ENCODE results near the gene KCNMA1.

Gene KCNMA1

GRCh38 chr10:77436257-77436975 is 201.2 kb downstream of the KCNMA1 start:
- no peak overlapping the region for H3K27ac ChIP-seq (ENCODE audit: low read length, poor library complexity, severe bottlenecking)
- peak overlapping the region in 1 of 2 experiments; percentile 30 for H3K18ac ChIP-seq (ENCODE audit: low read depth in 1 of 2, low read length in 2 of 2)
- no peak overlapping the region for H4K91ac ChIP-seq (ENCODE audit: low read length)
- H3K9me3 ChIP-seq (ENCODE audit: control insufficient read depth, low read length): no peaks in the 10 kb centered on the region
- no peak overlapping the region for H4K8ac ChIP-seq (ENCODE audit: low read length)
- peaks cover 15% of the 10 kb centered on the region for H3K79me1 ChIP-seq (replicated peaks; ENCODE audit: low read length, poor library complexity, severe bottlenecking)
- H2AFZ ChIP-seq (ENCODE audit: low read depth, low read length): no peak overlapping the region
- no peak overlapping the region for H3K23ac ChIP-seq (ENCODE audit: low read length in 2 of 2)
- peaks cover 0 to 3% of the 10 kb centered on the region in 2 experiments for H3K36me3 ChIP-seq (ENCODE audit: control insufficient read depth in 1 of 2, insufficient read depth in 2 of 2, low read depth in 1 of 2, low read length in 2 of 2)
- no peak overlapping the region for H2BK12ac ChIP-seq (ENCODE audit: low read length in 2 of 2)
- no peak overlapping the region for H2BK5ac ChIP-seq (ENCODE audit: low read depth, low read length, poor library complexity, severe bottlenecking)
- no peaks in the 10 kb centered on the region for H3K27me3 ChIP-seq (ENCODE audit: control insufficient read depth in 1 of 2, insufficient read depth in 1 of 2, low read length in 2 of 2)
- H2BK120ac ChIP-seq (ENCODE audit: low read depth, low read length): no peak overlapping the region
- no peak overlapping the region for H2BK15ac ChIP-seq (ENCODE audit: low read depth, poor library complexity, severe bottlenecking)
- no peak overlapping the region for H3K4me2 ChIP-seq (ENCODE audit: low read length, poor library complexity, severe bottlenecking)
- no peak overlapping the region for H3K14ac ChIP-seq (ENCODE audit: low read length in 2 of 2)
- no peak overlapping the region for H3K4ac ChIP-seq (ENCODE audit: low read depth in 1 of 2, low read length in 2 of 2)
- WGBS: no CpG with 5 or more reads among the region's 3 CpGs
- H2AK5ac ChIP-seq (ENCODE audit: low read length, severe bottlenecking): no peak overlapping the region
- H3K4me3 ChIP-seq (ENCODE audit: insufficient read depth in 1 of 2, low read depth in 1 of 2, low read length in 2 of 2): no peak overlapping the region
- no peak overlapping the region for H3K9ac ChIP-seq (ENCODE audit: low read length)
- no peak for DNase-seq
- H3K4me1 ChIP-seq (ENCODE audit: control insufficient read depth, insufficient read depth, low read depth, low read length): peaks cover 3% of the 10 kb centered on the region

- no peak overlapping the region for H2AFZ ChIP-seq (ENCODE audit: low read depth, low read length)
- H3K4me2 ChIP-seq (ENCODE audit: low read length, poor library complexity, severe bottlenecking): no peak overlapping the region
- H4K91ac ChIP-seq (ENCODE audit: low read length): no peak overlapping the region
- H2BK120ac ChIP-seq (ENCODE audit: low read depth, low read length): no peak overlapping the region
- H2BK12ac ChIP-seq (ENCODE audit: low read length in 2 of 2): no peak overlapping the region
- H3K27ac ChIP-seq (ENCODE audit: low read length, poor library complexity, severe bottlenecking): no peak overlapping the region
- peaks cover 14% of the 10 kb centered on the region for H3K79me1 ChIP-seq (replicated peaks; ENCODE audit: low read length, poor library complexity, severe bottlenecking)
- H3K14ac ChIP-seq (ENCODE audit: low read length in 2 of 2): no peak overlapping the region
- no peak overlapping the region for H2BK15ac ChIP-seq (ENCODE audit: low read depth, poor library complexity, severe bottlenecking)
- no peak overlapping the region for H3K4me3 ChIP-seq (ENCODE audit: insufficient read depth in 1 of 2, low read depth in 1 of 2, low read length in 2 of 2)
- peaks cover 5% of the 10 kb centered on the region for H3K4me1 ChIP-seq (ENCODE audit: control insufficient read depth, insufficient read depth, low read depth, low read length)
- no peak overlapping the region for H3K23ac ChIP-seq (ENCODE audit: low read length in 2 of 2)
- no peaks in the 10 kb centered on the region for H3K9me3 ChIP-seq (ENCODE audit: control insufficient read depth, low read length)
- no peak overlapping the region for H2BK5ac ChIP-seq (ENCODE audit: low read depth, low read length, poor library complexity, severe bottlenecking)
- DNase-seq: no peak
- no peak overlapping the region for H4K8ac ChIP-seq (ENCODE audit: low read length)
- no peak overlapping the region for H3K9ac ChIP-seq (ENCODE audit: low read length)
- H3K4ac ChIP-seq (ENCODE audit: low read depth in 1 of 2, low read length in 2 of 2): no peak overlapping the region
- no peak overlapping the region for H3K18ac ChIP-seq (ENCODE audit: low read depth in 1 of 2, low read length in 2 of 2)
- no peaks in the 10 kb centered on the region for H3K36me3 ChIP-seq (ENCODE audit: control insufficient read depth in 1 of 2, insufficient read depth in 2 of 2, low read depth in 1 of 2, low read length in 2 of 2)
- H2AK5ac ChIP-seq (ENCODE audit: low read length, severe bottlenecking): no peak overlapping the region
- WGBS: 97% methylated on average over 7 of the region's 7 CpGs
- H3K27me3 ChIP-seq (ENCODE audit: control insufficient read depth in 1 of 2, insufficient read depth in 1 of 2, low read length in 2 of 2): no peaks in the 10 kb centered on the region
Observed at GRCh38 chr10:77433546-77433945, 204.1 kb downstream of the KCNMA1 start.

- Histone ChIP-seq H2BK12ac (ENCODE audit: low read length in 2 of 2) (no peak overlapping the region), H3K9ac (ENCODE audit: low read length) (no peak overlapping the region), H3K14ac (ENCODE audit: low read length in 2 of 2) (no peak overlapping the region), H2BK120ac (ENCODE audit: low read depth, low read length) (no peak overlapping the region), H2BK5ac (ENCODE audit: low read depth, low read length, poor library complexity, severe bottlenecking) (no peak overlapping the region), H3K27ac (ENCODE audit: low read length, poor library complexity, severe bottlenecking) (no peak overlapping the region), H2AFZ (ENCODE audit: low read depth, low read length) (no peak overlapping the region), H4K91ac (ENCODE audit: low read length) (no peak overlapping the region), H3K18ac (ENCODE audit: low read depth in 1 of 2, low read length in 2 of 2) (no peak overlapping the region), H3K4ac (ENCODE audit: low read depth in 1 of 2, low read length in 2 of 2) (no peak overlapping the region), H3K9me3 (ENCODE audit: control insufficient read depth, low read length) (no peaks in the 10 kb centered on the region), H3K4me3 (ENCODE audit: insufficient read depth in 1 of 2, low read depth in 1 of 2, low read length in 2 of 2) (no peak overlapping the region), H2AK5ac (ENCODE audit: low read length, severe bottlenecking) (peak overlapping the region; percentile 81), H3K4me2 (ENCODE audit: low read length, poor library complexity, severe bottlenecking) (no peak overlapping the region), H3K79me1 (replicated peaks; ENCODE audit: low read length, poor library complexity, severe bottlenecking) (peaks cover 14% of the 10 kb centered on the region), H4K8ac (ENCODE audit: low read length) (no peak overlapping the region), H2BK15ac (ENCODE audit: low read depth, poor library complexity, severe bottlenecking) (no peak overlapping the region), H3K4me1 (ENCODE audit: control insufficient read depth, insufficient read depth, low read depth, low read length) (peaks cover 5% of the 10 kb centered on the region), H3K23ac (ENCODE audit: low read length in 2 of 2) (no peak overlapping the region), H3K36me3 (ENCODE audit: control insufficient read depth in 1 of 2, insufficient read depth in 2 of 2, low read depth in 1 of 2, low read length in 2 of 2) (no peaks in the 10 kb centered on the region), H3K27me3 (ENCODE audit: control insufficient read depth in 1 of 2, insufficient read depth in 1 of 2, low read length in 2 of 2) (no peaks in the 10 kb centered on the region)
- 97% methylated on average over 3 of the region's 4 CpGs for WGBS
- no peak for DNase-seq
Observed at GRCh38 chr10:77431980-77432797, 205.4 kb downstream of the KCNMA1 start.

DNA sequence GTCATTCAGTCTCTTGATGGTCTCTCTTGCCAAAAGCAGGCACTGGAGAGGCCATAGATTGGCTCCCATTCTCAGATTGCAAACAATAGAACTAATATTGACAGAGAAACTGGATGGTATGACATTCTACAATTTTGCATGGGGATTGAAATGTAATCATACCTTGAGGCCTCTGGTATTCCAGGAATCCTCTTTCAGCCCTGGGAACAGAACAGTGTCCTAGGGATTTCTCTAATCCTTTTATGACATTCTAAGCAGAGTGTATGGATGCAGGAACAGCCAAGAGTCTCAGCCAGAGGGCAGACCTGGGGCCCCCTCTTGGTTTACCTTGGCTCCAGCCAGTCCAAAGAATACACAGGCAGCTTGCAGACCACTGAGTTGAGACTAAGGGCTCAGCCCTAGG is 206.4 kb downstream of the KCNMA1 start:
- Histone ChIP-seq H3K14ac (ENCODE audit: low read length in 2 of 2) (no peak overlapping the region), H3K4me1 (ENCODE audit: control insufficient read depth, insufficient read depth, low read depth, low read length) (peaks cover 5% of the 10 kb centered on the region), H2AFZ (ENCODE audit: low read depth, low read length) (no peak overlapping the region), H3K4me2 (ENCODE audit: low read length, poor library complexity, severe bottlenecking) (no peak overlapping the region), H3K9me3 (ENCODE audit: control insufficient read depth, low read length) (no peaks in the 10 kb centered on the region), H3K23ac (ENCODE audit: low read length in 2 of 2) (no peak overlapping the region), H4K8ac (ENCODE audit: low read length) (no peak overlapping the region), H4K91ac (ENCODE audit: low read length) (no peak overlapping the region), H3K27ac (ENCODE audit: low read length, poor library complexity, severe bottlenecking) (no peak overlapping the region), H3K9ac (ENCODE audit: low read length) (no peak overlapping the region), H3K4me3 (ENCODE audit: insufficient read depth in 1 of 2, low read depth in 1 of 2, low read length in 2 of 2) (no peak overlapping the region), H2BK120ac (ENCODE audit: low read depth, low read length) (no peak overlapping the region), H3K18ac (ENCODE audit: low read depth in 1 of 2, low read length in 2 of 2) (no peak overlapping the region), H3K79me1 (replicated peaks; ENCODE audit: low read length, poor library complexity, severe bottlenecking) (peaks cover 14% of the 10 kb centered on the region), H3K4ac (ENCODE audit: low read depth in 1 of 2, low read length in 2 of 2) (no peak overlapping the region), H2BK15ac (ENCODE audit: low read depth, poor library complexity, severe bottlenecking) (no peak overlapping the region), H2BK5ac (ENCODE audit: low read depth, low read length, poor library complexity, severe bottlenecking) (no peak overlapping the region), H2AK5ac (ENCODE audit: low read length, severe bottlenecking) (no peak overlapping the region), H2BK12ac (ENCODE audit: low read length in 2 of 2) (no peak overlapping the region), H3K36me3 (ENCODE audit: control insufficient read depth in 1 of 2, insufficient read depth in 2 of 2, low read depth in 1 of 2, low read length in 2 of 2) (no peaks in the 10 kb centered on the region), H3K27me3 (ENCODE audit: control insufficient read depth in 1 of 2, insufficient read depth in 1 of 2, low read length in 2 of 2) (no peaks in the 10 kb centered on the region)
- DNase-seq: no peak

Measured in mesenchymal stem cell (in vitro differentiated cells and primary cell).